ENCODE data around the gene ATXN7L1. TPM values are rescaled to one million over a fixed set of nuclear protein-coding genes. Genes with fewer than 3 reads are reported as not detected.

The ATXN7L1 gene
- total RNA-seq, 3 donors from 2014 or later, result 19.7 to 29.5 (median 26.0) TPM

DNA sequence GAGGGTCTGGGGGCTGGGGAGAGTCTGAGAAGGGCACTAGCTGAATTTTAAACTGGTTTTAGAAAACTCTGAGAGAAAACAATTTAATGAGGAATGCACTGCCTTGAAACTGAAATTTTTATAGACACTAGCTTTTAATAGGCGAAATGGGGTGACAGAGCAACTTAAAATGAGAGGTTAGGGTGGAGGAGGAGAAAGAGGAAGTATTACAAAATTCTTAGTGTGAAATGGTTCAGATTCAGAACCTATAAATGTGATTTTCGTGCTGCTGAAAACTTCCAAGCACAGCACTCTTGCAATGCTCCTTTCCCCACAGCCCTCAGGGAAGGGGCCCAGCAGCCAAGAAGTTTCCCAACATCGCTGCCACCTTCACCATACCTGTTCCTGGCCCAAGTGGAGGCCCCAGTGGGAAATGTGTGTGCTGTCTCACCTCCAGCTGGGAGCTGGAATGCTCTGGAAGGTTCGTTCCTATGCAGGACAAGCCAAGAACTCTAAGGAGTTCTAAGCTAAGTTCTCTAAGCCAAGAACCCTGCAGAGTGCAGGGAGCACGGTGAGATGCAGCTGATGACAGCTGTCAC is 60.0 kb downstream of the ATXN7L1 start:
- no peak for ATAC-seq
- Histone ChIP-seq H3K9me3 (no peaks in the 10 kb centered on the region), H3K36me3 (ENCODE audit: low read depth) (no peaks in the 10 kb centered on the region), H3K4me1 (ENCODE audit: low read depth) (no peaks in the 10 kb centered on the region), H3K4me3 (no peak overlapping the region)
- intact Hi-C loops (cut with DNase I, micrococcal nuclease), result no loop called here
- TF ChIP-seq, protein P1, sequence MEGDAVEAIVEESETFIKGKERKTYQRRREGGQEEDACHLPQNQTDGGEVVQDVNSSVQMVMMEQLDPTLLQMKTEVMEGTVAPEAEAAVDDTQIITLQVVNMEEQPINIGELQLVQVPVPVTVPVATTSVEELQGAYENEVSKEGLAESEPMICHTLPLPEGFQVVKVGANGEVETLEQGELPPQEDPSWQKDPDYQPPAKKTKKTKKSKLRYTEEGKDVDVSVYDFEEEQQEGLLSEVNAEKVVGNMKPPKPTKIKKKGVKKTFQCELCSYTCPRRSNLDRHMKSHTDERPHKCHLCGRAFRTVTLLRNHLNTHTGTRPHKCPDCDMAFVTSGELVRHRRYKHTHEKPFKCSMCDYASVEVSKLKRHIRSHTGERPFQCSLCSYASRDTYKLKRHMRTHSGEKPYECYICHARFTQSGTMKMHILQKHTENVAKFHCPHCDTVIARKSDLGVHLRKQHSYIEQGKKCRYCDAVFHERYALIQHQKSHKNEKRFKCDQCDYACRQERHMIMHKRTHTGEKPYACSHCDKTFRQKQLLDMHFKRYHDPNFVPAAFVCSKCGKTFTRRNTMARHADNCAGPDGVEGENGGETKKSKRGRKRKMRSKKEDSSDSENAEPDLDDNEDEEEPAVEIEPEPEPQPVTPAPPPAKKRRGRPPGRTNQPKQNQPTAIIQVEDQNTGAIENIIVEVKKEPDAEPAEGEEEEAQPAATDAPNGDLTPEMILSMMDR (IDR thresholded peaks at IDR 0.05), result no peak
- DNase-seq, result no peak

DNA sequence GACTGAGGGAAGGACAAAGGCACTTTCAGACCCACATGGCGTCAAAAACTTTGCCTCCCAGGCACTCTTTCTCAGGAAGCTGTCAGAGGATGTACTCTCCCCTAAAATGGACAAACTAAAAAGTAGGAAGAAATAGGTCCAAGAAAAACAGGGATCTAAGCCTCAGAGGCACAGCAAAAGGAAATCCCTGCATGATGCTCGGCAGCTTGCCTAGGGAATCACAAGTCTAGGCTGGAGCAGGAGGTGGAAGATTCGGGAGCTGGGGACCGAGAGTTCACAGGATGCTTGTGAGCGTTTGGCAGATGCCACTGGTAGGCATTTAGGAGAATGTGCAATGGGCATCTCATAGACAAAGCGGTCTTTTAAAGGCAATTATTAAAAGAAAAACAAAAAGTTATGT is 60.8 kb downstream of the ATXN7L1 start:
- H3K4me1 ChIP-seq (ENCODE audit: low read depth), result no peaks in the 10 kb centered on the region
- H3K4me3 ChIP-seq, result no peak overlapping the region
- ATAC-seq, result no peak
- TF ChIP-seq, protein P1 (IDR thresholded peaks at IDR 0.05), result no peak
- H3K36me3 ChIP-seq (ENCODE audit: low read depth), result no peaks in the 10 kb centered on the region
- no peak for DNase-seq
- intact Hi-C loops (cut with DNase I, micrococcal nuclease), result no loop called here
- H3K9me3 ChIP-seq, result no peaks in the 10 kb centered on the region

DNA sequence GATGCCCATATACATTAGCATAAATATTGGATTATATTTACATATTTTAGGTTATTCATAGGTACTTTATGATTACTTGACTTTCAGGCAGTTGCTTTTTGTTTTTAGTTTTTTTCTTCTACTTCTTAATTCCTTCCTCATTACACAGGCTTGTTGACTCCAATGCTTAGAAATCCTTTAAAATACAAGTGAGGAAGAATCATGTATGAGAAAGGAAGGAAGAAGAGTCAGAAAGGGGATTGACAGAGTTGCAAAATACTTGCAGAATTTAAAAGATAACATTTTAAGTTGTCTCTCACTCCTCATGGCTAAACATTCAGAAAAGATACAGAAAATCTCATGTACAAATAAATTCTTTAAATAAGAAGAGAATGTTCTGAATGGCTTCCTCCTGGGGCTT is 61.9 kb downstream of the ATXN7L1 start:
- intact Hi-C loops (cut with DNase I, micrococcal nuclease), result no loop called here
- Histone ChIP-seq H3K4me1 (ENCODE audit: low read depth) (no peaks in the 10 kb centered on the region), H3K36me3 (ENCODE audit: low read depth) (no peaks in the 10 kb centered on the region), H3K9me3 (no peaks in the 10 kb centered on the region), H3K4me3 (no peak overlapping the region)
- DNase-seq (no peak), ATAC-seq (no peak)
- TF ChIP-seq, protein P1 (IDR thresholded peaks at IDR 0.05), result no peak

DNA sequence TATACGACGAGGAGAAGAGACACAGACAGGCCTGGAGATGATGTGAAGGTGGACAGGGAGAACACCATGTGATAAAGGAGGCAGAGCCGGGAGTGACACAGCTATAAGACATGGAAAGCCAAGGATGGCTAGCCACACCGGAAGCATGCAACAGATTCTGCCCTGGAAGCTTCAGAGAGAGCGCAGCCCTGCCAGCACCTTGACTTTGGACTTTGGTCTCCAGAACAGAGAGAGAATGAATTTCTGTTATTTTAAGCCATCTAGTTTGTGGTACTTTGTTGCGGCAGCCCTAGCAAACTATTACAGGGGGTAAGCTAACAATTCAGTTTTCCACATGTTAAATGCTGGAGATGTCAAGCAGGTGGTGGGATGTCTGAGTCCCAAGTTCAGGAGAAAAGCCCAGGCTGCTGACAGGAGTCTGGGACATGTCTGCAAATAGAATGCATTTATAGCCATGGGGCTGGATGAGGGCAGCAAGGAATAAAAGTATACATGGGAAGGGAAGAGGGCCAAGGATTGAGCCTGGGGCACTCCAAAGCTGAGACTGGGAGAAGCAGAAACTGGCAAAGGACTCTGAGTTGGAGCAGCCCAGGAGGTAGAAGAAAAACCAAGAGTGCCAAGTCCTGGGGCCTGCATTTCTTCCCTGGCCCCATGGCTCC is 65.1 kb downstream of the ATXN7L1 start:
- Histone ChIP-seq H3K36me3 (ENCODE audit: low read depth) (no peaks in the 10 kb centered on the region), H3K4me3 (no peak overlapping the region), H3K9me3 (no peaks in the 10 kb centered on the region), H3K4me1 (ENCODE audit: low read depth) (peaks cover 6% of the 10 kb centered on the region)
- DNase-seq (peak in 2 of 3 donors; percentile 42), ATAC-seq (peak; percentile 56)
- TF ChIP-seq, protein P1 (IDR thresholded peaks at IDR 0.05), result no peak
- intact Hi-C loops (cut with DNase I, micrococcal nuclease), result no loop called here

DNA sequence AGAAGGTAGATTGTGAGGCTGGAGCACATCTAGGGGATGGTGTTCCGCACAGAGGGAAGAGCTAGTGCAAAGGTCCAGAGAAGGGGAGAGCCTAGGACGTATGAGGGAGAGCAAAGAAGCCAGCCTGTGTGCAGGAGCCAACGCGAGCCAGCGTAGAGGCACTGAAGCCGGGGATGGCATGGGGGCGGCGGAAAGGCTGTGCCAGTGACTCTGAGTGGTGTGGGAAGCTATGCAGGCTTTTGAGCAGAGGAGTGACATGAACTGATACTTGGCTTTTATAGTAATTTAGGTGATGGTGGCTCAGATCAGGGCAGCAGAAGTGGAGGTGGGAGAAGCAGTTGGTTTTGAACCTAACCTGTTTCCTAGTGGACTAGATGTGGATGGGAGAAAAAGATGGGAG is 65.8 kb downstream of the ATXN7L1 start:
- peaks cover 6% of the 10 kb centered on the region for H3K4me1 ChIP-seq (ENCODE audit: low read depth)
- TF ChIP-seq, protein P1 (IDR thresholded peaks at IDR 0.05), result no peak
- no peaks in the 10 kb centered on the region for H3K36me3 ChIP-seq (ENCODE audit: low read depth)
- H3K9me3 ChIP-seq, result no peaks in the 10 kb centered on the region
- no peak for DNase-seq
- H3K4me3 ChIP-seq, result no peak overlapping the region
- no peak for ATAC-seq
- intact Hi-C loops (cut with DNase I, micrococcal nuclease), result no loop called here

Measured in mucosa of descending colon (tissue), 3 donors.